ENCODE results near the gene LAMC1. TPM values are rescaled to one million over a fixed set of nuclear protein-coding genes. Genes with fewer than 3 reads are reported as not detected.
"Not testable (repeated sequence)": the region's sequence is repeated elsewhere in the genome, so short reads cannot be mapped to it uniquely, and the experiment has no call there.

The LAMC1 gene
- total RNA-seq, 1 experiment from 2014 or later: 540 TPM

GRCh38 chr1:183142171-183142570 lies 119.0 kb downstream of the LAMC1 start:
- DNase-seq (ENCODE audit: extremely low read depth, low read depth): no peak

GRCh38 chr1:183143576-183144315 lies 120.5 kb downstream of the LAMC1 start:
- no peak for DNase-seq (ENCODE audit: extremely low read depth, low read depth)

GRCh38 chr1:183144752-183145151 lies 121.5 kb downstream of the LAMC1 start:
- no peak for DNase-seq (ENCODE audit: extremely low read depth, low read depth)

DNA sequence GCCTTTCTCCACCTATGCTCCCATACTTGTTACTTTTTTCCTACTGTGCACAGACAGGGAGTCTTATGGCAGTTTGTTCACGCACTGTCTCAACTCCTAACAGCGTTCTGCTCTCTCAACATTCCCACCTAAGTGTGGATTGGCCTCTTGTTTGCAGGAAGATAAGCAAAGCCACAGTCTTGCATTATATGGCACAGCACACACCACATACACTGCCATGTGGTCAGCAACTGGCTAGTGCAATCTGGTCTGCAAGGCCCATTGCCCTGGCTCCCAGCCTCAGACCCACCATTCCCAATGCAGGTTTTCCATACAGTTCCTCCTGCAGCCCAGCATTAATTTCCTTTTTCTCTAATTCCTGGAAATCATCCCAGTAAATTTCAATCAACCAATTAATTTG lies 124.5 kb downstream of the LAMC1 start:
- no peak for DNase-seq (ENCODE audit: extremely low read depth, low read depth)

GRCh38 chr1:183148599-183148998 lies 125.4 kb downstream of the LAMC1 start:
- no peak for DNase-seq (ENCODE audit: extremely low read depth, low read depth)

DNA sequence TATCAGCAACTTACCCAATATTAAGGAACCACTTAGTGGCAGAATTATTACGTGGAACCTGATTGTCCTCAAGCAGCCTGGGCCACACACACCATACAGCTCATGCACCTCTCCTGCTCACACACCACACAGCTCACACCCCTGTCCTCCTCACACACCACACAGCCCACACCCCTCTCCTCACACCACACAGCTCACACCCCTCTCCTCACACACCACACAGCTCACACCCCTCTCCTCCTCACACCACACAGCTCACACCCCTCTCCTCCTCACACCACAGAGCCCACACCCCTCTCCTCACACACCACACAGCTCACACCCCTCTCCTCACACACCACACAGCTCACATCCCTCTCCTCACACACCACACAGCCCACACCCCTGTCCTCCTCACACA lies 126.1 kb downstream of the LAMC1 start:
- no peak for DNase-seq (ENCODE audit: extremely low read depth, low read depth)

GRCh38 chr1:183150032-183150431 lies 126.8 kb downstream of the LAMC1 start:
- not testable (repeated sequence) for DNase-seq (ENCODE audit: extremely low read depth, low read depth)

- DNase-seq (ENCODE audit: extremely low read depth, low read depth): no peak
These were observed 127.2 kb downstream of the LAMC1 start for GRCh38 chr1:183150445-183150844.

GRCh38 chr1:183152180-183152579 lies 129.0 kb downstream of the LAMC1 start:
- no peak for DNase-seq (ENCODE audit: extremely low read depth, low read depth)

- DNase-seq (ENCODE audit: extremely low read depth, low read depth): no peak
These were observed 132.7 kb downstream of the LAMC1 start for GRCh38 chr1:183155939-183156338.

DNA sequence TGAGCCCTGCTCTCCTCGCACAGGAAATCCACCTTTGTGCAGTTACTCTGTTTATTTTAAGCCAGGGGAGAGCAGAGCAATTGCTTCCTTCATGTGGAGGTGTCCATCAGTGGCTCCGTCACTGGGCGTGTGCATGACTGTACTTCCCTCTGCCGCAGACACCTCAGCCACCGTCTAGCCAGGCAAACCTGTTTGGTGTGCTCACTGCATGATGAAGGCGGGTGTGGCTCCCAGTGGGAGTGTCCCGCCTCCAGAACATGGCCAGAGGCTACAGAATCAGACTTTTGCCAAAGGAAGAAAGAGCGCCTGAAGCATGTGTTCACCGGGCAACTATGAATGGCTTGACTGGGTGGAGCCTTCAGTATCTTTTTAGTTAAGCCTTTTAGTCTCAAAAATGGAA lies 136.7 kb downstream of the LAMC1 start:
- peak; percentile 56 for DNase-seq (ENCODE audit: extremely low read depth, low read depth)

GRCh38 chr1:183161391-183161790 lies 138.2 kb downstream of the LAMC1 start:
- no peak for DNase-seq (ENCODE audit: extremely low read depth, low read depth)

DNA sequence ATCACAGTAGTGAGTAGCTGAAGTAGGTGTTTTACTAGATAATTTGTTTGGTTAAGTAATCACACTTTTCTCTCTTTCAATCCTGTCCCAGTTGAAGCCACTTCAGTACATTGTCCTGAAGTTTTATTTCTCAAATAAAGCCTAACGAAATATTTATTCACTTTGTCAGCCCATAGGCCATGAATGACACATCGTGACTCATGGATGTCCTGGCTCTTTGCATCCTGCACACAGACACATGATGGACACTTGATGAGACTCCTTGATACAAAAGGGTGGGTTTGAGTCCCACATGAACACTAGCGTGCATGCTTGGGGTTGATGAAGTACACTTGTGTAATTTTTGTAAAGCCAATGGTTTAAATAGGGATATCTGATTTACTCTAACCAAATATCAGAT lies 140.1 kb downstream of the LAMC1 start:
- DNase-seq (ENCODE audit: extremely low read depth, low read depth): peak; percentile 74

- peak; percentile 30 for DNase-seq (ENCODE audit: extremely low read depth, low read depth)
These were observed 141.1 kb downstream of the LAMC1 start for GRCh38 chr1:183164340-183164739.

- DNase-seq (ENCODE audit: extremely low read depth, low read depth): no peak
These were observed 141.7 kb downstream of the LAMC1 start for GRCh38 chr1:183164963-183165362.

DNA sequence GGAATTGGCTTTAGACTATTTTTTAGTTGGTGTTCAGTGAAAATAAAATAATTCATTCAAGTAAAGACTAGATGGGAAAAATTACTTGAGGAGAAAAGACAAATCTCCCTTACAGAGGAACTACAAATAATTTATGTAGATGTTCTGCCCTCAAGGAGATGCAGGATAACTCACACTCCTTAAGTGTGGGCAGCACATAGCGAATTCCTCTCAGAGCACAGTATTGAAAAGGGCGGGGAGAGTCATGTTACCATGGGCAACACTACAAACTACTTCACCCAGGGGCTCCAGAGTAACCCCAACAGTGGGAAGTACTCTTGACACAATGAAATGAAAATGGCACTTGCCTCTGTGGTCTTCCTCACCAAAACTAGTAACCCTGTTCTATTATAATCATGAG lies 142.2 kb downstream of the LAMC1 start:
- no peak for DNase-seq (ENCODE audit: extremely low read depth, low read depth)

DNA sequence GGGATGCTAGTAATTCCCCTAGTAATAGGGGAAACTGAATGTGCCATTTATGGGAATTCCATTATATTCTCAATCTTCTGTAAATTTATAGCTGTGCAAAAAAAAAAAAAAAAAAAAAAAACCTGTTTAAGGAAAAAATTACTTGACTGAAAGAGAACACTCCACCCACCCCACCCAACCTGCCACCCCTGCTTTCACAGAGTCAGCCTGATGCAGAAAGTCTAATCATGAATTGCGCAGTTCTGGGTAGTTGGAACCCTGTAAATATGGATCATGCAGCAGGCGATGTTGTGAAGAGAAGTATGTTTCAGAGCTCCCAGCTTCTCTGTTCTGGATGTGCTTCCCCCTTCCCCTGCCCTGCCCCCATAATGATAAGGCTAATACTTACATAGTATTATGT lies 143.2 kb downstream of the LAMC1 start:
- no peak for DNase-seq (ENCODE audit: extremely low read depth, low read depth)

GRCh38 chr1:183167676-183168075 lies 144.5 kb downstream of the LAMC1 start:
- no peak for DNase-seq (ENCODE audit: extremely low read depth, low read depth)

DNA sequence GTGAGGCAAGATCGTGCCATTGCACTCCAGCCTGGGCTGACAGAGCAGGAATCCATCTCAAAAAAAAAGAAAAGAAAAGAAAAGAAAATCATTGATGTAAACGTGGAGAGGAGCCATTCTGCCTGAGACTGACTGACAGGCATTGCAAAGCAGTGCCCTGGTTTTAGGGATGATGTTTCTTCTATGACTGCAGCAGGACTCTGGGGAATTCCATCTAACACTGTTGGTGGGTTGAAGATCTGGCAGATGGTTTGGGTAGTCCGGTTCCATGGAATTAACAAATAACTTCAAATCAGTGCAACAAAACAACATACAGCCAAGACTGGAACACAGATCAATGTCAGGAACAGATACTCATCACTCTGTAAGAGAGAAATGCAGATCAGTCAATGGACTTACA lies 145.1 kb downstream of the LAMC1 start:
- no peak for DNase-seq (ENCODE audit: extremely low read depth, low read depth)

DNA sequence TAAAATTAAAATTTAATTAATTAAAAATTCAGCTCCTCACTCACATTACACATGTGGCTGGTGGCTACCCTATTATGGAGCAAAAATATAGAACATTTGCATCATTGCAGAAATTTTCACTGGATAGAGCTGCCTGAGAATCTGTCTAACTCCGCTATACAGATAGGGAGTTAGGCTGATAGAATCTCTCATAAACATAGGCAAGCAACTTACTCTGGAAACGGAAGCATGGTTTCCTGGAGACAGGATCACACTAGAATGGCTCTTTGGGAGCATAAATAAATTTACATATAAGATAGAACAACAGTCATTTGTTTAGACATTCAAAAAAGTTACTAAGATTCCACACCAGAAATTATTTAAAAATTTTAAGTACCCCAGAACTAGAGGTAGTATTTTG lies 150.6 kb downstream of the LAMC1 start:
- no peak for DNase-seq (ENCODE audit: extremely low read depth, low read depth)

DNA sequence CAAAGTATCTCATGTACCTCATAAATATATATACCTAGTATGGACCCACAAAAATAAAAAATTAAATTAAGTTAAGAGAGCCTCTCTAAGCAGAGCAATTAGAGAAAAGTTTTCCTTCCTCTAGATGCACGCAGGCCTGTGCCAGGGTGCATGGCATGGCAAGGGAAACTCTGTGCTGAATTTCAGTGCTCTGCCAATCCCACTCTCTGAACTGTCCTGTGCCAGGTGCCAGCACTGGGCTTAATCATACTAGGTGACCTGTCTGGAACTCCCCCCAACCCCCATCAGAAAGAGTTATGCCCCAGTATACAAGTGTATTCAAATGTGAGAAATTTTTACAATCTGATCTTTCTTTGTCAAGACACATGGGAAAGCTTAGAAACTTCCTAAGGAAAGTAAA lies 152.4 kb downstream of the LAMC1 start:
- DNase-seq (ENCODE audit: extremely low read depth, low read depth): no peak

- no peak for DNase-seq (ENCODE audit: extremely low read depth, low read depth)
These were observed 155.3 kb downstream of the LAMC1 start for GRCh38 chr1:183178545-183178944.

DNA sequence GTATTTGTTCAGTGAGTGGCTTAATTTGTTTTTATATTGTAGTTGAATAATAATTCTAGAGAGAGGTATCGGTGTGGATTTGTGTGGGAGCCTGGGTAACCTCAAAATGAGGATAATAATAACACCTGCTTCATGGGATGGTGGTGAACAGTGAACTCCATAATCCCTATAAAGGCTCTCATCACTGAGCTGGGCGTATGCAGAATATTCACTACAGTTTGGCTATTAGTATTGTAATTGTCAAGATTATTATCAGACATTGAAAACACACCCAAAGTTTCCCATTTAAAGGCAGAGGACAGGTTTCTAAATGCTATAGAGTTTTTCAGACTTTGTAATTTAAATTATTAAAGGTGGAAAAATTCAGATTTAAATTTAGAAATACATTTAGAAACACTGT lies 155.8 kb downstream of the LAMC1 start:
- no peak for DNase-seq (ENCODE audit: extremely low read depth, low read depth)
